HepG2 (cell line): ENCODE results near the gene BAIAP2L1. TPM values are rescaled to one million over a fixed set of nuclear protein-coding genes. Genes with fewer than 3 reads are reported as not detected.

Experiments used
- ATAC-seq: fragments of 200-7000 bp; cut with Tn5 transposase; 3 replicates; pipeline ENCODE4 v1.9.1; 2020; ENCODE audit warnings: mild to moderate bottlenecking, moderate library complexity
- BruUV-seq: library from RNA; stranded (reverse); fragments of 400-500 nt; replicated peaks from 2 replicates; lab custom pipeline; 2021; lab: Mats Ljungman, UMichigan
- CTCF ChIA-PET: fragments of 300-600 bp; formaldehyde crosslinking; extraction: SDS; loops from one replicate; lab custom pipeline; 2021; ENCODE audit warnings: low total read pairs, inconsistent platforms, low intra/inter-chr PET ratio; lab: Yijun Ruan, JAX
- POLR2A ChIA-PET: fragments of 350-600 bp; sonication (Branson Sonifier 250); formaldehyde crosslinking; loops from one replicate; lab custom pipeline; 2020; ENCODE audit warnings: antibody characterized with exemption, inconsistent platforms; lab: Yijun Ruan, JAX
- DNase-seq: peaks from one replicate; pipeline ENCODE4 v3.0.0-alpha.2; 2015; ENCODE audit warnings: low spot score
- FAIRE-seq: peaks from 3 replicates; lab custom pipeline; 2011; peaks lifted over from hg19 to GRCh38; lab: Jason Lieb, UNC
- H2AFZ ChIP-seq: one replicate; pipeline ENCODE4 v1.6.1; 2011; ENCODE audit warnings: low read length, inconsistent platforms
- H3K27ac ChIP-seq: fragments of 300-600 bp; 3 replicates; pipeline ENCODE4 v1.8.0; 2011; ENCODE audit warnings: mixed run types, mild to moderate bottlenecking, mixed read lengths, low read length, inconsistent platforms; ENCODE audit not compliant: insufficient read depth; ENCODE audit errors: extremely low read length
- H3K27me3 ChIP-seq, 2 experiments: fragments of 200-600 bp in 1 of 2; 2 replicates in 1 of 2; 3 replicates in 1 of 2; pipeline versions ENCODE4 v1.6.0 to v1.8.0; 2011; ENCODE audit warnings: low read length in 2 of 2, mild to moderate bottlenecking in 2 of 2, moderate library complexity in 2 of 2, inconsistent platforms in 1 of 2; ENCODE audit not compliant: insufficient read depth in 2 of 2, control insufficient read depth in 1 of 2
- H3K36me3 ChIP-seq, 2 experiments: fragments of 200-600 bp in 1 of 2; replicated peaks in 1 of 2; 2 replicates in 1 of 2; 3 replicates in 1 of 2; pipeline versions ENCODE4 v1.5.1 to v1.8.0; 2011; ENCODE audit warnings: low read length in 2 of 2, inconsistent platforms in 1 of 2; ENCODE audit not compliant: insufficient read depth in 2 of 2, control insufficient read depth in 1 of 2
- H3K4me1 ChIP-seq: 2 replicates; pipeline ENCODE4 v1.5.1; 2012; ENCODE audit warnings: low read length, inconsistent platforms; ENCODE audit not compliant: insufficient read depth
- H3K4me2 ChIP-seq: 2 replicates; pipeline ENCODE4 v1.6.0; 2011; ENCODE audit warnings: low read depth, low read length, inconsistent platforms
- H3K4me3 ChIP-seq, 3 experiments: fragments of 200-600 bp in 1 of 3; sonication (generic), shearing (Covaris generic) in 1 of 3; replicated peaks in 1 of 3; 2 replicates each; pipeline ENCODE4 v1.5.1; 2011 to 2016; ENCODE audit warnings: low read length in 3 of 3, inconsistent platforms in 2 of 3, low read depth in 2 of 3, mild to moderate bottlenecking in 2 of 3, control low read depth in 1 of 3, mixed read lengths in 1 of 3; ENCODE audit not compliant: insufficient read depth in 1 of 3
- H3K79me2 ChIP-seq: one replicate; pipeline ENCODE4 v1.6.1; 2011; ENCODE audit warnings: low read length, inconsistent platforms; ENCODE audit not compliant: insufficient read depth
- H3K9ac ChIP-seq: 2 replicates; pipeline ENCODE4 v1.6.0; 2011; ENCODE audit warnings: mild to moderate bottlenecking, low read depth, low read length, inconsistent platforms; ENCODE audit not compliant: insufficient read depth
- H3K9me3 ChIP-seq: 2 replicates; pipeline ENCODE4 v1.5.1; 2012; ENCODE audit warnings: mild to moderate bottlenecking, low read length
- H4K20me1 ChIP-seq: 2 replicates; pipeline ENCODE4 v1.6.0; 2011; ENCODE audit warnings: inconsistent platforms, mild to moderate bottlenecking, low read length, moderate library complexity; ENCODE audit not compliant: insufficient read depth
- CENPBD1 ChIP-seq: sonication (generic); formaldehyde crosslinking; IDR thresholded peaks from 2 replicates; pipeline ENCODE4 v1.8.0; 2022; ENCODE audit warnings: missing genetic modification reagents, low read depth, mild to moderate bottlenecking, borderline replicate concordance
- NCOA5 ChIP-seq: sonication (generic); formaldehyde crosslinking; IDR thresholded peaks from 2 replicates; pipeline ENCODE4 v1.4.0; 2020; ENCODE audit warnings: missing genetic modification reagents
- TBX3 ChIP-seq: fragments of 450-650 bp; IDR thresholded peaks from 2 replicates; pipeline ENCODE4 v1.6.1; 2017; ENCODE audit warnings: antibody characterized with exemption, mild to moderate bottlenecking, inconsistent platforms, borderline replicate concordance
- TOPORS ChIP-seq: sonication (generic); formaldehyde crosslinking; IDR thresholded peaks from 2 replicates; pipeline ENCODE4 v1.8.0; 2023; ENCODE audit warnings: mild to moderate bottlenecking, missing genetic modification reagents
- ZNF12 ChIP-seq: sonication (generic); formaldehyde crosslinking; IDR thresholded peaks from 2 replicates; pipeline ENCODE4 v1.5.0; 2020; ENCODE audit warnings: missing genetic modification reagents
- ZNF264 ChIP-seq: sonication (generic); formaldehyde crosslinking; IDR thresholded peaks from 2 replicates; pipeline ENCODE4 v1.4.0; 2020; ENCODE audit warnings: missing genetic modification reagents
- ZNF451 ChIP-seq: sonication (generic); formaldehyde crosslinking; IDR thresholded peaks from 2 replicates; pipeline ENCODE4 v1.5.0; 2020; ENCODE audit warnings: mild to moderate bottlenecking, missing genetic modification reagents
- ZNF704 ChIP-seq: sonication (generic); formaldehyde crosslinking; IDR thresholded peaks from 2 replicates; pipeline ENCODE4 v1.8.1; 2023; ENCODE audit warnings: mild to moderate bottlenecking, inconsistent platforms, moderate library complexity, missing genetic modification reagents, borderline replicate concordance
- ZSCAN5A ChIP-seq: sonication (generic); formaldehyde crosslinking; IDR thresholded peaks from 2 replicates; pipeline ENCODE4 v1.8.0; 2022; ENCODE audit warnings: mild to moderate bottlenecking, missing genetic modification reagents, borderline replicate concordance
- WGBS: methylation state at CpG from one replicate; pipeline ENCODE4 v1.1.6; 2017; ENCODE audit warnings: low lambda C conversion rate; 5-methylcytosine and 5-hydroxymethylcytosine counted together
- in situ Hi-C: cut with HindIII; loops from 2 replicates; pipeline ENCODE4 v1.10.0; 2017; ENCODE audit warnings: low pct_unique_long_range_greater_than_20kb; ENCODE audit not compliant: extremely low pct_ligation_motif_present
- intact Hi-C: fragments of 100-400 bp; cut with micrococcal nuclease; formaldehyde crosslinking; loops from one replicate; pipeline ENCODE4 v1.10.0; 2022; ENCODE audit not compliant: unreplicated experiment
- polyA plus RNA-seq, 8 experiments: library from polyadenylated mRNA; depleted of rRNA in 3 of 8; stranded (reverse) in 7 of 8; unstranded in 1 of 8; fragments of >200 nt; fragmentation: Illumina TruSeq in 4 of 8; extraction: Trizol in 4 of 8; gene quantifications; 2 replicates each; pipeline versions ENCODE4 v1.2.1 to v1.2.3, GENCODE V29; 2011 to 2016; ENCODE audit warnings: low read depth in 4 of 8, missing spikeins in 1 of 8, mixed read lengths in 1 of 8; ENCODE audit not compliant: insufficient read depth in 1 of 8
- total RNA-seq, 5 experiments: library from RNA; depleted of rRNA; stranded (reverse); fragments of >200 nt; fragmentation: Illumina TruSeq; extraction: Trizol; gene quantifications; 2 replicates each; pipeline ENCODE4 v1.2.3, GENCODE V29; 2016; ENCODE audit warnings: low read depth in 1 of 5

The BAIAP2L1 gene
- total and polyA plus RNA-seq, 2 of the 13 experiments (the other 11 are each of a cell fraction or from before 2014, with no cell fraction given), result 13.0 to 21.5 TPM

GRCh38 chr7:98376711-98377110 is 24.2 kb downstream of the BAIAP2L1 start:
- H3K27ac ChIP-seq, result no peak overlapping the region
- no peaks in the 10 kb centered on the region; a peak in 1 of 5 replicates for H3K36me3 ChIP-seq
- FAIRE-seq (no peak), DNase-seq (no peak), ATAC-seq (no peak)
- H3K9ac ChIP-seq, result no peak overlapping the region
- no peak overlapping the region for H2AFZ ChIP-seq
- no TSS peak for BruUV-seq
- WGBS, result 95% methylated on average over 6 of the region's 6 CpGs
- peaks cover 15% of the 10 kb centered on the region for H3K79me2 ChIP-seq
- ChIA-PET POLR2A (no interaction called here), CTCF (no interaction called here)
- 0 out of 2 replicates have a peak, but pooled peaks cover 2% of the 10 kb centered on the region for H4K20me1 ChIP-seq
- H3K27me3 ChIP-seq, result no peaks in the 10 kb centered on the region
- intact Hi-C loops (no loop called here), in situ Hi-C loops (no loop called here)
- no peak overlapping the region for H3K4me2 ChIP-seq
- TF ChIP-seq ZNF12 (CRISPR knock-in tag) (no peak), ZNF264 (CRISPR knock-in tag) (no peak), ZSCAN5A (CRISPR knock-in tag) (no peak), TOPORS (CRISPR knock-in tag) (no peak), ZNF704 (CRISPR knock-in tag) (no peak), TBX3 (no peak), CENPBD1 (no peak), NCOA5 (no peak), ZNF451 (CRISPR knock-in tag) (no peak)
- H3K9me3 ChIP-seq, result no peaks in the 10 kb centered on the region
- no peak overlapping the region for H3K4me3 ChIP-seq
- peaks cover 9% of the 10 kb centered on the region for H3K4me1 ChIP-seq
